Right lobe of liver (tissue), 4 donors: ENCODE measurements around the gene NCKAP5.

Experiments
- CTCF ChIP-seq, 4 donors: fragments of 200-600 bp in 3 of 4; fragments of 450-650 bp in 1 of 4; IDR thresholded peaks; one replicate each; pipeline versions ENCODE4 v1.5.1 to v1.8.0; 2016 to 2022; ENCODE audit warnings: antibody characterized with exemption in 4 of 4, mild to moderate bottlenecking in 2 of 4
- POLR2A ChIP-seq: fragments of 450-650 bp; IDR thresholded peaks from one replicate; pipeline ENCODE4 v1.6.1; 2017; ENCODE audit warnings: antibody characterized with exemption, mild to moderate bottlenecking
- donor health status: DM: no; HTN: no; CAD: no.
- donor health status: DM: no; HTN: no; CAD: no.
- donor health status: DM: no; HTN: yes; CAD: no.

- TF ChIP-seq POLR2A, result no peak
- TF ChIP-seq CTCF (IDR thresholded peaks at IDR 0.05), result no peak
Observed at GRCh38 chr2:132998221-132998620, 570.0 kb downstream of the NCKAP5 start.
